ENCODE data around the gene SEMA4B.

SEMA4B gene

GRCh38 chr15:90177012-90177411 lies 24.1 kb upstream of the SEMA4B start:
- Mint-ChIP-seq H3K9me3 (peaks cover 7% of the 10 kb centered on the region), H3K36me3 (ENCODE audit: low read depth) (no peaks in the 10 kb centered on the region), H3K4me1 (peaks cover 54% of the 10 kb centered on the region), H3K27ac (no peak overlapping the region), H3K4me3 (no peak overlapping the region), H3K27me3 (ENCODE audit: low read depth, poor library complexity) (peaks cover 16% of the 10 kb centered on the region)
- no peak for TF ChIP-seq CTCF (IDR thresholded peaks at IDR 0.05)
- DNase-seq, result no peak

GRCh38 chr15:90178468-90179435 lies 22.4 kb upstream of the SEMA4B start:
- no peak for TF ChIP-seq CTCF (IDR thresholded peaks at IDR 0.05)
- H3K4me3 Mint-ChIP-seq, result no peak overlapping the region
- no peak overlapping the region for H3K27ac Mint-ChIP-seq
- H3K27me3 Mint-ChIP-seq (ENCODE audit: low read depth, poor library complexity), result peaks cover 15% of the 10 kb centered on the region
- DNase-seq, result no peak
- peaks cover 64% of the 10 kb centered on the region for H3K4me1 Mint-ChIP-seq
- H3K9me3 Mint-ChIP-seq, result peaks cover 4% of the 10 kb centered on the region
- no peaks in the 10 kb centered on the region for H3K36me3 Mint-ChIP-seq (ENCODE audit: low read depth)

GRCh38 chr15:90181776-90182175 lies 19.4 kb upstream of the SEMA4B start:
- Mint-ChIP-seq H3K27me3 (ENCODE audit: low read depth, poor library complexity) (peaks cover 11% of the 10 kb centered on the region), H3K4me1 (peaks cover 55% of the 10 kb centered on the region), H3K4me3 (peak overlapping the region; percentile 41), H3K36me3 (ENCODE audit: low read depth) (no peaks in the 10 kb centered on the region), H3K27ac (peak overlapping the region; percentile 27), H3K9me3 (peaks cover 4% of the 10 kb centered on the region)
- no peak for DNase-seq
- no peak for TF ChIP-seq CTCF (IDR thresholded peaks at IDR 0.05)

- peak overlapping the region; percentile 68 for H3K4me3 Mint-ChIP-seq
Measured at GRCh38 chr15:90184119-90184785, 16.9 kb upstream of the SEMA4B start.

More at GRCh38 chr15:90184119-90184785, 16.9 kb upstream of the SEMA4B start:
- peaks cover 6% of the 10 kb centered on the region for H3K27me3 Mint-ChIP-seq (ENCODE audit: low read depth, poor library complexity)
- TF ChIP-seq CTCF (IDR thresholded peaks at IDR 0.05), result no peak
- H3K4me1 Mint-ChIP-seq, result peaks cover 55% of the 10 kb centered on the region
- peak; percentile 52 for DNase-seq
- no peaks in the 10 kb centered on the region for H3K36me3 Mint-ChIP-seq (ENCODE audit: low read depth)
- H3K27ac Mint-ChIP-seq, result peak overlapping the region; percentile 60
- peaks cover under 1% of the 10 kb centered on the region for H3K9me3 Mint-ChIP-seq
